Endothelial cell of umbilical vein (primary cell): Measurements from ENCODE around the gene ACBD3. TPM values are rescaled to one million over a fixed set of nuclear protein-coding genes. Genes with fewer than 3 reads are reported as not detected.

ENCODE experiments used
- Bru-seq: library from RNA; stranded (reverse); fragments of 400-500 nt; gene quantifications from one replicate; lab custom pipeline; 2021; lab: Mats Ljungman, UMichigan
- BruChase-seq, 2 experiments: library from RNA; stranded (reverse); fragments of 400-500 nt; gene quantifications; one replicate each; lab custom pipeline; 2021; lab: Mats Ljungman, UMichigan
- BruUV-seq: library from RNA; stranded (reverse); fragments of 400-500 nt; replicated peaks from 2 replicates; lab custom pipeline; 2021; lab: Mats Ljungman, UMichigan
- CTCF ChIA-PET: fragments of 300-600, 350-600 bp; sonication (Branson Sonifier 250); formaldehyde crosslinking; loops from one replicate; lab custom pipeline; 2021; ENCODE audit warnings: antibody characterized with exemption, inconsistent platforms; lab: Charles Lee
- POLR2A ChIA-PET: fragments of 300-600, 350-600 bp; sonication (Branson Sonifier 250); formaldehyde crosslinking; loops from one replicate; lab custom pipeline; 2021; ENCODE audit warnings: antibody characterized with exemption, inconsistent platforms; lab: Charles Lee
- DNase-seq: peaks from one replicate; pipeline ENCODE4 v3.0.0-alpha.2; 2011; ENCODE audit warnings: low read depth, low spot score
- FAIRE-seq: peaks from 2 replicates; lab custom pipeline; 2011; peaks lifted over from hg19 to GRCh38; lab: Jason Lieb, UNC
- H2AFZ ChIP-seq: 2 replicates; pipeline ENCODE4 v1.6.0; 2012; ENCODE audit warnings: low read depth, low read length, control low read depth, inconsistent platforms
- H3K27ac ChIP-seq: 2 replicates; pipeline ENCODE4 v1.5.1; 2011; ENCODE audit warnings: low read depth, mild to moderate bottlenecking, control low read depth, low read length, moderate library complexity; ENCODE audit not compliant: insufficient read depth
- H3K27me3 ChIP-seq, 2 experiments: 2 replicates each; pipeline versions ENCODE4 v1.6.0 to v1.6.1; 2011; ENCODE audit warnings: low read length in 2 of 2, mixed read lengths in 1 of 2; ENCODE audit not compliant: control insufficient read depth in 2 of 2, insufficient read depth in 2 of 2
- H3K36me3 ChIP-seq, 2 experiments: 2 replicates in 1 of 2; 3 replicates in 1 of 2; pipeline ENCODE4 v1.5.1; 2011; ENCODE audit warnings: low read length in 2 of 2, mild to moderate bottlenecking in 1 of 2, moderate library complexity in 1 of 2; ENCODE audit not compliant: control insufficient read depth in 2 of 2, insufficient read depth in 2 of 2; ENCODE audit errors: extremely low read depth in 1 of 2
- H3K4me1 ChIP-seq: 3 replicates; pipeline ENCODE4 v1.5.1; 2011; ENCODE audit warnings: mild to moderate bottlenecking, low read length; ENCODE audit not compliant: control insufficient read depth, insufficient read depth; ENCODE audit errors: extremely low read depth
- H3K4me2 ChIP-seq: 2 replicates; pipeline ENCODE4 v1.6.1; 2011; ENCODE audit warnings: low read length, control low read depth, mixed read lengths; ENCODE audit not compliant: insufficient read depth
- H3K4me3 ChIP-seq, 3 experiments: fragments of 200-600 bp in 1 of 3; sonication (generic), shearing (Covaris generic) in 1 of 3; replicated peaks in 1 of 3; 2 replicates each; pipeline ENCODE4 v1.5.1; 2011 to 2016; ENCODE audit warnings: control low read depth in 3 of 3, low read length in 3 of 3, mild to moderate bottlenecking in 2 of 3, inconsistent platforms in 1 of 3, low read depth in 1 of 3, moderate library complexity in 1 of 3; ENCODE audit not compliant: insufficient read depth in 1 of 3
- H3K79me2 ChIP-seq: 2 replicates; pipeline ENCODE4 v1.6.0; 2012; ENCODE audit warnings: low read length, inconsistent platforms; ENCODE audit not compliant: control insufficient read depth, insufficient read depth
- H3K9ac ChIP-seq: replicated peaks from 2 replicates; pipeline ENCODE3; 2011; ENCODE audit warnings: low read length, control low read depth; ENCODE audit not compliant: insufficient read depth; ENCODE audit errors: extremely low read depth
- H3K9me1 ChIP-seq: replicated peaks from 3 replicates; pipeline ENCODE4 v1.6.0; 2011; ENCODE audit warnings: mild to moderate bottlenecking, low read length; ENCODE audit not compliant: control insufficient read depth, insufficient read depth; ENCODE audit errors: extremely low read depth
- H3K9me3 ChIP-seq: replicated peaks from 2 replicates; pipeline ENCODE4 v1.5.1; 2012; ENCODE audit warnings: low read length, inconsistent platforms; ENCODE audit not compliant: control insufficient read depth, insufficient read depth
- H4K20me1 ChIP-seq: replicated peaks from 2 replicates; pipeline ENCODE3; 2011; ENCODE audit warnings: mild to moderate bottlenecking, low read length; ENCODE audit not compliant: control insufficient read depth, insufficient read depth; ENCODE audit errors: extremely low read depth
- CTCF ChIP-seq, 2 donors: IDR thresholded peaks; 1 replicate in 1 of 2; 2 replicates in 1 of 2; pipeline ENCODE4 v1.5.1; 2011; ENCODE audit warnings: low read length in 2 of 2, mild to moderate bottlenecking in 2 of 2, moderate library complexity in 2 of 2, control low read depth in 1 of 2, inconsistent platforms in 1 of 2, low read depth in 1 of 2; ENCODE audit not compliant: insufficient read depth in 1 of 2; ENCODE audit errors: extremely low read depth in 1 of 2
- EZH2 ChIP-seq: IDR thresholded peaks from 2 replicates; pipeline ENCODE4 v1.6.1; 2012; ENCODE audit warnings: borderline replicate concordance, low read depth, mild to moderate bottlenecking, moderate library complexity, low read length, inconsistent platforms; ENCODE audit not compliant: severe bottlenecking
- FOS ChIP-seq: IDR thresholded peaks from 2 replicates; pipeline ENCODE4 v1.6.1; 2011; ENCODE audit warnings: mild to moderate bottlenecking, low read length, moderate library complexity, borderline replicate concordance; ENCODE audit not compliant: insufficient read depth
- GATA2 ChIP-seq: IDR thresholded peaks from 2 replicates; pipeline ENCODE4 v1.7.0; 2011; ENCODE audit warnings: low read depth, mild to moderate bottlenecking, moderate library complexity, mixed read lengths, low read length; ENCODE audit not compliant: insufficient read length, insufficient read depth
- JUN ChIP-seq: IDR thresholded peaks from 2 replicates; pipeline ENCODE4 v1.6.1; 2011; ENCODE audit warnings: borderline replicate concordance, low read depth; ENCODE audit not compliant: insufficient read length, insufficient read depth
- MAX ChIP-seq: IDR thresholded peaks from 2 replicates; pipeline ENCODE4 v1.6.1; 2011; ENCODE audit not compliant: insufficient read depth, insufficient read length
- MYC ChIP-seq: IDR thresholded peaks from one replicate; pipeline ENCODE4 v1.6.1; 2011; ENCODE audit warnings: mild to moderate bottlenecking, low read depth, low read length
- POLR2A ChIP-seq: IDR thresholded peaks from 2 replicates; pipeline ENCODE4 v1.6.1; 2012; ENCODE audit warnings: low read depth, mild to moderate bottlenecking, control low read depth, low read length
- POLR2AphosphoS5 ChIP-seq: IDR thresholded peaks from 2 replicates; pipeline ENCODE4 v1.6.1; 2012; ENCODE audit warnings: low read depth, mild to moderate bottlenecking, control low read depth, low read length, moderate library complexity; ENCODE audit not compliant: insufficient read depth
- dilution Hi-C: fragments of 300-500 bp; cut with MboI; formaldehyde crosslinking; loops from one replicate; pipeline ENCODE4 v1.15.0; 2019; ENCODE audit warnings: low sequenced_read_pairs; ENCODE audit not compliant: extremely low pct_ligation_motif_present
- intact Hi-C: fragments of 100-400 bp; cut with micrococcal nuclease; formaldehyde crosslinking; loops from one replicate; pipeline ENCODE4 v1.10.0; 2022
- long read RNA-seq: library from polyadenylated mRNA; stranded (forward); transcript quantifications from one replicate; pipeline ENCODE4 v2.0.0, GENCODE V29; 2021
- polyA minus RNA-seq, 3 experiments: library from RNA; depleted of rRNA, polyadenylated mRNA; stranded (reverse); fragments of >200 nt; gene quantifications; 1 replicate in 1 of 3; 2 replicates in 2 of 3; pipeline ENCODE4 v1.2.3, GENCODE V29; 2011
- polyA plus RNA-seq, 4 experiments: library from polyadenylated mRNA; depleted of rRNA in 3 of 4; stranded (reverse) in 3 of 4; unstranded in 1 of 4; fragments of >200 nt; gene quantifications; 2 replicates each; pipeline versions ENCODE4 v1.2.1 to v1.2.3, GENCODE V29; 2011 to 2012; ENCODE audit warnings: missing spikeins in 1 of 4
- total RNA-seq: library from RNA; stranded (reverse); gene quantifications from 2 replicates; pipeline ENCODE4 v1.2.3, GENCODE V29; 2021

The ACBD3 gene
- 36.4 and 37.0 TPM in 2 replicates for total RNA-seq
- polyA plus RNA-seq: 11.6 and 12.3 TPM in 2 replicates
- polyA plus RNA-seq (2011; cell fraction: cytosol; rRNA removed): 14.6 and 15.7 TPM in 2 replicates
- polyA plus RNA-seq (2011; cell fraction: nucleus; rRNA removed): 11.7 and 18.5 TPM in 2 replicates
- polyA plus RNA-seq (2012): 24.2 and 29.3 TPM in 2 replicates
- polyA minus RNA-seq: 20.6 and 20.7 TPM in 2 replicates
- polyA minus RNA-seq (2011; cell fraction: cytosol; rRNA and poly(A)+ RNA removed): 16.8 TPM
- 12.9 and 13.5 TPM in 2 replicates for polyA minus RNA-seq (2011; cell fraction: nucleus; rRNA and poly(A)+ RNA removed)
- Bru-seq, nascent RNA: percentile 87 among the genes with signal in this experiment
- percentile 82 among the genes with signal in this experiment for BruChase-seq, experiment 1, labeled RNA remaining after a 6-hour chase
- percentile 88 among the genes with signal in this experiment for BruChase-seq, experiment 2, labeled RNA remaining after a 2-hour chase
- long read RNA-seq, transcript ACBD3-201 (8 exons, 3,573 nt): major isoform, 86 of 94 reads
- long read RNA-seq, partial matches to known transcripts: 6 of 94 reads
- long read RNA-seq, other reads (novel, unspliced or antisense): 2 of 94 reads

GRCh38 chr1:226186124-226187018, at the start of gene ACBD3:
Gene ACBD3, minus strand, starts transcription at chr1:226186741. Its CDS starts 66 bp downstream, at chr1:226186675.
- Histone ChIP-seq H3K9me1 (no peaks in the 10 kb centered on the region), H2AFZ (peak within 1 kb of the TSS; percentile 95), H3K36me3 (peaks cover 0 to 1% of the 10 kb centered on the region in 2 experiments), H4K20me1 (no peaks in the 10 kb centered on the region), H3K4me1 (peaks cover 12% of the 10 kb centered on the region), H3K4me3 (peak within 1 kb of the TSS; percentile 68 to 93 (median 70)), H3K79me2 (peaks cover 46% of the 10 kb centered on the region), H3K4me2 (peak within 1 kb of the TSS; percentile 98), H3K9me3 (no peaks in the 10 kb centered on the region), H3K27me3 (no peaks in the 10 kb centered on the region), H3K9ac (peak within 1 kb of the TSS; percentile 53), H3K27ac (peak within 1 kb of the TSS; percentile 66)
- ChIA-PET CTCF (interaction anchor here (0.7 to 3.4 kb wide), 5 partner anchors 11 to 121 kb away, joined by 3 to 19 read pairs (median 5); no protein-coding TSS in a partner anchor), POLR2A (no interaction called here)
- BruUV-seq: no TSS peak
- peak; percentile 89 for FAIRE-seq
- DNase-seq: peak; percentile 82
- dilution Hi-C loops (no loop called here), intact Hi-C loops (loop anchor here (1.0 to 5.0 kb wide), 3 partner anchors 123 to 189 kb away; partner anchors contain the start of genes H3-3A, LIN9 and SDE2)
- TF ChIP-seq MYC (no peak), GATA2 (no peak), EZH2 (no peak), JUN (no peak), POLR2AphosphoS5 (peak; percentile 93), CTCF (IDR thresholded peaks at IDR 0.05; ENCODE audit: extremely low read depth in 1 of 2, insufficient read depth in 1 of 2, low read depth in 1 of 2, low read length in 2 of 2) (peak in 1 of 2 donors; percentile 8), POLR2A (peak; percentile 84), MAX (no peak), FOS (no peak)
